ENCODE measurements around the gene SLIT3.
A peak's percentile ranks its signal among the peaks of the same experiment; 100 is the strongest.

Gene SLIT3

DNA sequence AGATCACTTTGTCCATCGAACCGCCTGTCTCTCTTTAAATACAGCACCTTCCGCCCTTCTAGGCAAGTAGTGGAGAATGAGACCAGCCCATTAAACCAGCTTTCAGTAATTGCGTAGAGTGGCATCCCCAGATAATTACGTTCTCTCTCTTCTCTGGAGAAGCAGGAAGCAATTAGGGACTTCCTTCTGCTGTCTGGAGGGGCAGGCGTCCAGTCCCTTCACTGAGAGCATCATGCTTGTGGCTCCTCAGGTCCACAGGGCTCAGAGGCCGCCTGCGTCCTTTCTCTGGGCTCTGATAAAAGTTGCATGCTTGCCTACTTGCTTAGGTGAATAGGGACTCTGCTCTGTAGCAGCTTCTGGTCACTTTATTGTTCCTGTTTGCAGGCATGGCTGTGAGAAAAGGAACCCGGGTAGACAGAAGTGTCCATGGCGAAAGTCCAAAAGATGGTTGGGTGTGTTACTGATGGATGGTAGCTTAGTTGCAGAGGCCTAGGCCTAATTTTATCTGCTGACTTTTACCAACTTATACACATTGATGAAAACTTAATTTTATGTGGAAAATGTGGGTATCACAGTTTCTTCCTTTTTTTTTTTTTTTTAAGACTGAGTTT, 422.7 kb downstream of the SLIT3 start:
- no peak for DNase-seq

DNA sequence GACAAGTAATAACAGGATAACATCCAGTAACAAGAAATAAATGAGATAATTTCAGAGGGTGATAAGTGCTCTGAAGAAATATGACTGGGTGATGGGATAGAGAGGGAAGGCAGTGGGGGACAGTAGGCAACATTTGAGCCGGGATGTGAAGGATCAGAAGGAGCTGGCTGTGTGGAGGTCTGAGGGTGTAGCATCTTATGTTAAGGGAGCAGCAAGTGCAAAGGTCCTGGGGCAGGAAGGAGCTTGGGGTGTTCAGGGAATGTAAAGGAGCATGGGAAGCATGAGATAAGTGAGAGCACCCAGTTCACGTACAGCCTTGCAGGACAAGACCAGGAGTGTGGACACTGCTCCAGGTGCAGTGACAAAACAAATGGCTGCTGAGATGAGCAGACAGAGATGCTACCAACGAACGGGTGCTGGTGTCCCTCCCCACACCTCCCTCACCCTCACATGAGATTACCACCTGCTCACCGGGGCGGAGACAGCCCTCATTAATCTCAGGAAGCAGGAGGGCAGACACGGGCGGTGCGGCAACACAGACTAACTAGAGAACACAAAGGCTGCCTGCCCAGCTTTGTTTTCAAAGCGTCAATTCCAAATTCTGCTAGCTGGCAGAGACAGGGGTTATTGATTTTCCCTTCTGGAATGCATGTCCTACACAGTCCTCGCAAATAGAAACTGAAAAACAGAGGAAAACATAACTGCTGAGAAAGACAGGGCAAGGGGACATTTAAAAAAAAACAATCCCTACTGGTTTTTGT, 423.6 kb downstream of the SLIT3 start:
- DNase-seq = no peak

DNA sequence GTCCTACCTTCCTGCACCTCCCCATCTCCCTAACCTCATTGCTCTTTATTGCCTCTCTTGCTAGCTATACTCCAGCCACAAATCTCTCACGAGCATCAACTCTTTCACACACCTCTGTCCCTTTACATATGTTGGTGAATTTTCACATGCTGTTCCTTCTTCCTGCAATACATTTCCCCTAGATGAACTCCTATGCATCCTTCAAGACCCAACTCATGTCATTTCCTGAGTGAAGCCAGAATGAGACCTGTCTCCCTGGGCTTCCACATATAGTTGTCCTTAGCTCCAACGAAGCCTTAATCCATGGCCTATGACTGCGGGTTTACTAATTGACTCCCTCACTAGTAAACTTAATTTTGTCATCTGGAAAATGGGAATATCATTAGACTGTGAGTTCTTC, 424.5 kb downstream of the SLIT3 start:
- DNase-seq = no peak

DNA sequence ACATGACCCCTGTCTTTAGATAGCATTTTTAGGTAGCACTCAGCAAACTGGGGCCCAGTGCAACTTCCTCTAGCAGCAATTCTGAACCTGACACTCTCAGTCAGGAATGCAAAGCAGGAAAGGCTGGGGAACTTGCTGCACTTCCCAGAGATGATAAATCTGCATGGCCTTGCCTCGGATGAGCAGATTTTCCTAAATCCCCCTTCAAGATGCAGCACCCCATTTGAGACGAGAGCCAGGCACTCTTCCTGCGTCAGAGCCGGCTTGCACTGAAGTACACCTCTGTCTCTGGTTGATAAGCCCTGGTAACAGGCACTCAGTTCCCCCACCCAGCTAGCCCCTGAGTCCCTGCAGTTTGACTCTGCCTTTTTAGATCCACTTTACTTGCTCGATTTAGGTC, 425.1 kb downstream of the SLIT3 start:
- no peak for DNase-seq

DNA sequence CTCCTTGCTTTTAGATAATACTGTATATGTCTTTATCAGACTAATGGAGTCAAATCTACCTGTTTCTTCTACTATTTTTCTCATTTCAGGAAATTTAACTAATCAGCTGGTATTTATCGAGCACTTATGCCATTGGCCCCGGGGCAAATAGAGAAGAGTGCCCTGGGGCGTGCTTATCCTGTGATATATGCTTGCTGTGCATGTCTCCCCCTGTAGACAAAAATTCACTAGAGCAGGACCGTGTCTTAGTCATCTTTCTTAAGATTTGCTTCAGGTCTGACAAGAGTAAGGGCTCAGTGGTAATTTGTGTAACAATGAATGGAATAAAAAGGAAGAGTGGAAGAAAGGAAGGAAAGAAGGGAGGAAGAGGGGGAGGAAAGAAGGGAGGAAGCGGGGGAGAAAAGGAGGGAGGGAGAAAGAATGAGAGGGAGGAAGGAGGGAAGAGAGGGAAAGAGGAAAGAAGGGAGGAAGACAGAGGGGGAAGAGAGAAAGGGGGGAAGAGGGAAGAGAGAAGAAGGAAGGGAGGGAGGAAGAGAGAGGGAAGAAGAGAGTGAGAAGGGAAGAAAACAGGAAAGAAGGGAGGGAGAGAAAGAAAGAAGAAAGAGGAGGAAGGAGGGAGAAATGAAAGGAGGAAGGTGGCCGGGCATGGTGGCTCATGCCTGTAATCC, 426.1 kb downstream of the SLIT3 start:
- DNase-seq = peak; percentile 60

DNA sequence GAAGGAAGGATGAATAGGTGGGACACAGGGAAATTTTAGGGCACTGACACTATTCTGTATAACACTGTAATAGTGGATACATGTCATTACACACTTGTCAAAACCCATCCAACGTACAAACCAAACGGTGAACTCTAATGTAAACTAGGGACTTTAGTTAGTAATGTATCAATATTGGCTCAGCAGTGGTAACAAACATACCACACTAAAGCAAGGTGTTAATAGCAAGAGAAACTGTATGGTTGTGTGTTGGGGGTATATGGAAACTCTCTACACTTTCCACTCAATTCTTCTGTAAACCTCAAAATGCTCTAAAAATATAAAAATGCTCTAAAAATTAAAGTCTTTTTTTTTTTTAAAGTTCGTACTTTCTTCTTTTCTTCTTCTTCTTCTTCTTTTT, 428.7 kb downstream of the SLIT3 start:
- DNase-seq = no peak

DNA sequence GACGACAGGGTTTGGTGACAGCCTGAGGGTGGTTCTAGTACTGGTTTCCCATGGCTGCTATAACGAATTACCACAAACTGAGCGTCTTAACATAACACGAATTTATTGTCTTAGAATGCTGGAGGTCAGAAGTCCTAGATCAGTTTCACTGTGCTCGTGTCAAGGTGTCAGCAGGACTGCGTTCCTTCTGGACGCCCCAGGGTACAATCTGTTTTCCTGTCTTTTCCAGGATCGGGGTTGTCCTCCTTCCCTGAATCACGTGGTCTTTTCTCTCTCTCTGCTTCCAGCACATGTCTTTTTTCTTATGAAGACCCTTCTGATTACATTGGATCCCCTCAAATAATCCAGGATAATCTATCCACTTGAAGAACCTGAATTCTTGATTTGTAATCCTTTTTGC, 430.0 kb downstream of the SLIT3 start:
- DNase-seq = no peak

DNA sequence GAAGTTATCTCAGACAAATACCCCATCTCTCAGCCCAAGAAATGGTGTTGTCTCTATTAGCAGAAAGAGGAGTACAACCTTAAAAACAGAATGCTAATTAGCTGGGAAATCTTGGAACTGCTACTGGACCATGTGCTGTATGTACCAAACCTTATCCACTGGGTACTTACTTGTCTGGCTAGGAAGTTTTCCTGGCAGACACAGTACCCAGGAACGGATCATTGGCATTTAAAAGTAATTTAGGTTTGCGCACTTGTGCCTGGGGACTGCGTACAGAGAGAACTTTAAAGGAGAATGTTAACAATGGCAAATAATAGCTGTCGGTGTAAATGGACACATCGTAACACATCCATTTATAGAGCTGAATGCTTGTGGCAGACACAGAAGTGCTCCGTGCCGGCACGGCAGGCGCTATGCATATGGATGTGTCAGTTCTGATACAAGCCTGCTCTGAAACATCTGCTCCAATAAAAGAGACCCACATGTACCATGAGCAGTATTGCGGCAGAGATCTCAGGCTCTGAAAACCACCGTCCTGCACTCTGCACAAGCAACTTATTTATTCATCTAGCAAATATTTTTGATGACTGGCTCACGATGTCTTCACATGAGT, 431.2 kb downstream of the SLIT3 start:
- no peak for DNase-seq

DNA sequence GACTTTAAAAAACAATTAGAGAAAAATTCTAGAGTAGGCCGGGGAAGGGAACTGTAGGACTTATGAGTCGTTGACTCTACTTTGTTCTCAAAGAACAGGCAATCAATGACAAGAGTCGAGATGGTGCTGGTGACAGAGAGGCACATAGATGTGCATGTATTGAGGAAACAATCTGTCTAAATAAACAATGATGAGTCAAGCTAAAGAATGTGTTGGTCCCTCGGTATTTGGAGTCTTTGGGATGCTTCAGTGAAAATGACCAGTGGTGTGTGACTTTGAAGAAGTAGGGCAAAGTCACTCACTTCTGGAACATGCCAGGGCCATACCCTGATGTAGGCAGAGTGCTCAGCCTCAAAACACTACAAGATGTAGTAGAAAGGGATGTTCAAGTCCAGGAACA, 433.7 kb downstream of the SLIT3 start:
- DNase-seq = no peak

DNA sequence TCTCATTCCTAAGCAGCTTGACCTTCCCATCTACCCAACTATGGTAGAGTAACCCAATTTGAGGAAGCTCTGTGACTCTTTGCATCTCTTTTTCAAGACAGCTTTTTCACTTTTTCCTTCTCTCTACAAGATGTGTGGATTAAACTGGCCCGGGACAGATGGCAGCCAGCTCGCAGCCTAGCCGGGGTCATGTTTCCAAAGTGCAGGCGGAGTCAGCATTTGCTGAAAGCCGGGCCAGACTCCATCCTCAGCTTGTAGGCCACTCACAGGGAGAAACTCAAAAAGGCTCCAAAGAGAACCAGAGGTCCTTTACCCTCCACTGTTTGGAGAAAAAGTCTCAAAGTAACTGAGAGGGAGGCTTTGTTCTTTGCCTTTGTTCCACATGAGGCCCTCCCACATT, 435.0 kb downstream of the SLIT3 start:
- no peak for DNase-seq

DNA sequence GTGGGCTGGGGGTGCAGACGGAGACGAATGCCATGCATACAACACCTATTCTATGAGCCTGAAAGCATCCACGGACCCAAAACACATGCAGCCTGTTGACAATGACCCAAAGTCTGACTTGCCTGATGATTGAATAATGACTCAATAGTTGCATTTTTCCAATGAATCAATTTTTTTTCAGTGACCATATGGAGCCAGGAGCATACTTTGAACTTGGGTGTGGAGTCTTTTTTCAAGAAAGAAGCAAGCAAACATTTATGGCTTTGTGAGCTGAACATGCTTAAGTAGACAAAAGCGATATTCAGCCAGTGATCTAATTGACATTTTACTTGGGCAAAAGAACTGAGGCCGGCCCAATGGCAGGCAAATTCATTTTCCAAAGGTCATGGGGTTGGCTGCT, 437.9 kb downstream of the SLIT3 start:
- no peak for DNase-seq

DNA sequence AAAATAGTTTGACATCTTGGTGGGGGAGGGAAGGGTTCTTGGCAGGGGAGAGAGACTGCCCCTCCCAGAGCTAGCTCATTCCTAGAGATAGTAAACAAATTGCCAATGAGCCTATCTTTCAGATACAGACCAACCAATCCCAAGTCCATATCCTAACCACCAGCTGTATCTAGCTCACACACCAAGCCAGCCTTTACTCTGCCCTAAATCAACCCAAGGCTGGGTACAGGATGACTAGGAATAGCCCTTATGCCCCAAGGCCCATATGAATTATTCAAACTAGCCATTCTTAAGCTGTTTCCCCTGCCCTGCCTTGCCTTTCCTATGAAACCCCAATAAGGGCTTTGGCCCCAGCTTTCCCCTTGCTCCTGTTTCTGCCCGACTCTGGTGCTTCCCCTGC, 440.4 kb downstream of the SLIT3 start:
- peak; percentile 64 for DNase-seq

DNA sequence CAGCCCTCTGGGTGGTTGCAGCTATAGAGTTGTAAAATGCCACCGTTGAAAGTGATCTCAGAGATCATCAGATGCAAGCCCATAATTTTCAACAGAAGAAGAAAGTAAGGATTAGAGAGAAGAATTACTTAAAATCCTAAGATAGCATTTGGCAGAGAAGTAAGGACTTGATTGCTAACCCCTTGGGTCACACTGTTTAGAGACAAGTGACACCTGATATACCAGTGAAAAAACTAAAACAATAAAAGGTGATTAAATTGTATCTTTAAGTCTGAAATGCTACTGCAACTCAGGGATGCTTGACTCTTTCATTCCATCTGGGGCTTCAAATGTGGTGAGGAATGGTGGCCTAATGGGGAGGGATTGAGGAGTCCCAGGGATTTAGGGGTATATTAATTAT, 440.9 kb downstream of the SLIT3 start:
- DNase-seq = no peak

DNA sequence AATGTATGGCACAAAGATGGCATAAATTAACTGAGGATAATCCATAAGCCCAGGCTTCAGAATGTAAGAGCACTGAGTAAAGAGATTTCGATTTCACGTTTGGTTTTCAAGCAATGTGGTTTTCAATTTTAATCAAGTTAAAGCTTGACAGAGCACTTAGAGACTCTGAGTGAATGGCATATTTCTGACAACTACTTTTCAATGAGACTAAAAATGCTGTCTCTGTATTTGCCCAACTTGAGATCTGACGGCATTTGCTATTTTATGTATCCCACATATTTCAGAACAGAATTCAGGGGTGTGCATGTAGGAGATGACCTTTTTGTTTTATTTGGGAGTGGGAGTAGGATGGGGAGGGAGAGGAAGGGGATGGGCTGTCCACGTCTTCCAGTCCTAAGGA, 441.5 kb downstream of the SLIT3 start:
- no peak for DNase-seq

DNA sequence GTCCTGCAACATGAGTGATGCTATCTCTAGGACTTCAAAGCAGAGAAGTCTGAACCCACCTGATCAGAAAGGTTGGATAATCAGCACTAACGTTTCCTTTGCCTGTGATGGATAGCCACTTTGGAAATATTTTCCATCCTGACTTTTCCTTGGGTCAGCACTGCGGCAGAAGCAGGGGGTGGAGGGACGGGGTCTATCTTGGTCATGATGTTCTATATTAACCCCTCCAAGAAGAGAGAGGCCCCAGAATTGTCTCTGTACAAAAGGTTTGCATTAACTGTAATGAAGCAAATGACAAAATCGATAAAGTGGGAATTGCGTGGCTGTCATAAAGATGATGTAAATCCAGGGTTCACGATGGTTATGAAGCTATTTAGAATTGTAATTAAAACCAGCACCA, 441.9 kb downstream of the SLIT3 start:
- DNase-seq = no peak

DNA sequence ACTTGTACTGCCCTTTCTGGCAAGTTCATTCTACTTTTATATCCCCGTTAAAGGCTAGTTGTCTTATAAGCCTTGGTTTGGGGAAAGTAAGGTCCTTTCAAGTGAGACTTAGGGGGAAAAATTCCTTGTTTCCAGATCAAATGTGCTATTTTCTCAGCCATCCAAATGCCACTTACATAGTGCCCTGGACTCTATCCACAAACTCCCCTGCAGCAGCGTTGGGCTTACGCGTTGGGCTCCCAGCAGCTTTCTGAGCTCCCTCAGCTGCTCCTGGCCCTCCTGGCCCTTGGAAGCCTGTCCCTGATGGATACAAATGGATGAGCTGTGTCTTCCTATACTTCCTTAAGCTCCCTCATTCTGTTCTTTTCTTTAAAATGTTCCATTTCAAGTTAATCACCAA, 442.6 kb downstream of the SLIT3 start:
- DNase-seq = no peak

DNA sequence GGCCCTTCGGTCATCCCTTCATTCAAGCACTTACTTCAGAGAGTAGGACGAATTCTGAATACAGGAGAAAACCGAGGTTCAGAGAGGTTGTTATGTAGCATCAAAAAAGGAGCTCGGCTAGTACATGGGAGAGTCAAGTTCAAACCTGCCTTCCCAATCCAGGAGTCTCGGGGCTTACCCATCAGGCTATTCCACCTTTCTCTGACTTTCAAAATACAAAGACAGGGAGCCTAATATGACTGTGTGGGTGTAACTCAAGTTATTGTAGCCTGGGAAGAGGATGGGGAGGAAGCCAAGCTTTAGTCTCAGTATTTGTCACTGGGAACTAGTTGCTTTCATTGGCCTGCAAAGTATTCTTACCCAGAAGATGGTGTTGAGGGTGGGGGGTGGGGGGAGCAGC, 447.0 kb downstream of the SLIT3 start:
- no peak for DNase-seq

DNA sequence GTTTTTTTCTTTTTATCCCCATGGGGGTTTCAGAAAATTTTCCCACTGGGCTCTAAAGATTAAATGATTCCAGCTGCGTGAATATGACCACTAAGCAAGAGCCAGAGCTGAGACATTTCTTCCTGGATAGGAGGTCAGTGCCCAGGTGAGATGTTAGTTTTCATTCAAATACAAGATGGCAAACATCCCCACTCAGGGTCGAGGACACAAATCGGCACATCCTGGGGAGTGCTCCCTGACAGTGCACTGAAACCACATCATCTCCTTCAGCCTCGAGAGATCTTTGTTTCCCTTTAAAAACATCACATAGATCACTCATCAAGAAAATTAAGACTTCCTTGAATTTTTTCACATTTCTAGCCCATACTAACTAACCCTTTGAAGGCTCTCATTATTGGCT, 448.6 kb downstream of the SLIT3 start:
- no peak for DNase-seq

DNA sequence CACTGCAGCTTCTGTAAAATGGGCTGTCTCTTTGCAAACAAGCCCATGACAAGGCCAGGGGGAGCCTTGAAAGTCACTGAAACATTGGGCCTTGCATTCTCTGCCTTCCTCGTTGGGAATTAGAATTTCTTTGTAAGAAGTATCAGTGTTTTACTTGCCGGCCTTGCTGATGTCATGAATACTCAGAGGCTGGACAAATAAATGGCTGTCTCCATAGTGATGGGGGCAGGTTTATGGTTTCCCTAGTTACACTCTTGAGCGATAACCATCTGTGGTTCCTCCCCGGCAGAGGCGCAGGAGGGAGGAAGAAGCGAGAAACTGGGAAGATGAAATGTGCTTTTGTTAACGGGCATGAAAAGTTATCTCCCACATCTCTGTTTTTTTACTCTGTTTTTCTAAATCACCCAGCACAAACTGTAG, 449.0 kb downstream of the SLIT3 start:
- DNase-seq = peak; percentile 91

DNA sequence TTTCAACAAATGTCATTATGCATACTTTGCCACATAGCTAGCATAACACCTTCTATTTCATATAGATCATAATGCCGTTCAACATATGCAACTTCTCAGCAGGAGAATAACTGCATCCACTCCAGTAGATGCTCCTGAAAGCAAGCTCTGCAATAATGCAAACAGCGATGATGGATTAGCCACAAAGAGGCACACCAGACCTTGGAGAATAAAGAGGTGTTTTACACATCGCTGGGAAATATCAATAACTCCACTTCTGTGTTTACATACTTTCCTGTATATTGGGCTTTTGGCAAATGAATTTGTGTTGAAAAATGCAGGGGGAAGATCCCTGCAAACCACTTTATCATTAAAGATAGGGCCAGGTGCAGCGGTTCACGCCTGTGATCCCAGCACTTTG, 450.3 kb downstream of the SLIT3 start:
- DNase-seq = no peak

DNA sequence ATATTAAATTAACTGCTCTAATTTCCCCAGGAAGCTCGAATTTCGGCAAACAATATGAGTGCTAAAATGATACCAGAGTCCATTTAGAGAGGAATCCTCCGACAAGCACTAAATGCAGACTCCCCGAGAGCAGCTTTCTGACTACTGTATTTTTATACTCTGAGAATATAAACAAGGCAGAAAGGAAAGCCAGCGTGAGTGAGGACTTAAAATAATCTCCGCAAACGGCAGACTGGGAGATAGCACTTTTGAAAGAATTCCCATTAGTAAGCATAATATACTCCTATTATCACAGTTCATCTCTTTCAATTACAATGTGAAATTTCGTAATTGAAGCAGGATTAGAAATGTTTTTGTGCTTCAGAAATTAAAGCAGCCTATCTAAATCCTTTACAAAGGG, 452.4 kb downstream of the SLIT3 start:
- no peak for DNase-seq

DNA sequence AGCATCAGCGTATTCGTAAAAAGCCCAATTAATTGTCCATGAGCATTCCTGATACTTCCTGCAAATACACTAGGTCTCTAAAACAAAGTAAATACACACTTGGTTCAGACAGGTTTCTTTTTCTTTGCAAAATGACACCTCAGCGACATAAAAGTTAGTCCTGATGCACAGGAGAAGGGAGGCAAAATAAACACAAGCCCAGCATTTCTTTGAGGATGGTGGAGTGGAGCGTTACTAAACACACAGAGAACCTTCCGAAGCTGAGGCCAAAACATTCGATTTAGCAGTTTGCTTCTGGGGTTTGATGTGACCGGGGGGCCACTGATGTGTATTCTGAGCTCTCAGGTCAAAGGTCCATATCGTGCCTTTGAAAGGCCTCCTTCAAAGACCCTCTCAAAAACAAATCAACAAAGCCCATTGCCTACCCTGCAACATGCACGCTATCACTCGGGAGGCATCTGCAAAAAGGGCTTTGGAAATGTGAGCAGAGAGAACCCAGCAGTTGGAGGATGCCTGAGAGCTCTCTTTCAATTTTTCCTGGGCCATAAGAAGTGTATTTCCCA, 453.3 kb downstream of the SLIT3 start:
- DNase-seq = no peak

DNA sequence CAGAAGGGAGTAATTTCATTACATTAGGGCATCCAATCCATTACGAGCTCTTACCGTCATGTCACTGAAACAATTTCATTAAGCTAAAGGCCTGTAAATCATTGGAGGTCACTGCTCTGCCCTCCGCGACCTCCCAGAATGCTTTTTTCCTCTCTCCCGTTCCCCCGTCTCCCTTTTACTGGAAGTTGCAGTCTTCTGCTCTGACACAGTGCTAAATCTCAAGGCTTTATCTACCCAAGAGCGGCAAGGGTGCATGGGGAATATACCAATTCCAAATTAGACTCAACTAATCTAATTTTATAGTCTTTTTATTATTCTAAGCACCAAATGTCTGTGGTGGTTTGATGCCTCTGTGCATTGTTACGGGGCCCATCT, 456.0 kb downstream of the SLIT3 start:
- DNase-seq = no peak

Data from OCI-M1 (cell line).